Pancreas (tissue), 10 donors: ENCODE results near the gene HIP1R. TPM values are rescaled to one million over a fixed set of nuclear protein-coding genes. Genes with fewer than 3 reads are reported as not detected.

Experiments used
- ATAC-seq, 4 donors: fragments of 200-7000 bp; cut with Tn5 transposase; one replicate each; pipeline versions ENCODE4 v1.8.0 to v1.9.1; 2020; ENCODE audit warnings: mild to moderate bottlenecking in 4 of 4, moderate library complexity in 4 of 4
- DNase-seq, 6 donors: peaks; one replicate each; pipeline ENCODE4 v3.0.0-alpha.2; 2020
- FAIRE-seq: peaks from 2 replicates; lab custom pipeline; 2012; peaks lifted over from hg19 to GRCh38; lab: Jason Lieb, UNC
- H3K27ac ChIP-seq, 4 donors: fragments of 200-600 bp; sonication (generic); 1 replicate in 3 of 4; 2 replicates in 1 of 4; pipeline versions ENCODE4 v1.5.0 to v1.8.0; 2020
- H3K27me3 ChIP-seq, 4 donors: fragments of 200-600 bp; one replicate each; pipeline ENCODE4 v1.8.0; 2021
- H3K36me3 ChIP-seq, 3 donors: fragments of 200-600 bp; sonication (generic) in 1 of 3; one replicate each; pipeline versions ENCODE4 v1.5.0 to v1.8.0; 2020 to 2021
- H3K4me1 ChIP-seq, 3 donors: fragments of 200-600 bp; one replicate each; pipeline ENCODE4 v1.8.0; 2021
- H3K4me3 ChIP-seq, 4 donors: fragments of 200-600 bp; sonication (generic) in 2 of 4; one replicate each; pipeline versions ENCODE4 v1.5.0 to v1.8.0; 2020 to 2021
- H3K9me3 ChIP-seq, 4 donors: fragments of 200-600 bp; one replicate each; pipeline ENCODE4 v1.8.0; 2021
- CTCF ChIP-seq, 4 donors: fragments of 200-600 bp; sonication (generic) in 3 of 4; IDR thresholded peaks; one replicate each; pipeline versions ENCODE4 v1.5.0 to v1.8.0; 2021; ENCODE audit warnings: antibody characterized with exemption in 4 of 4
- WGBS, 2 donors: extraction: QIAGEN DNeasy Blood & Tissue Kit; methylation state at CpG; one replicate each; pipeline ENCODE4 v1.1.7; 2013; 5-methylcytosine and 5-hydroxymethylcytosine counted together
- intact Hi-C, 3 donors: fragments of 100-400 bp; cut with DNase I; formaldehyde crosslinking; loops; one replicate each; pipeline versions ENCODE4 v1.11.1 to v1.14.2; 2022
- polyA plus RNA-seq, 2 donors: library from polyadenylated mRNA; stranded (reverse); fragments of 200-250 nt; gene quantifications; one replicate each; pipeline ENCODE4 v1.2.3, GENCODE V29; 2013
- total RNA-seq, 6 donors: library from RNA; stranded (reverse); fragmentation: NEBNext Ultra II Directional in 4 of 6; extraction: Animal tissue kit (Norgen Biotek cat#: 25700) in 4 of 6; gene quantifications; one replicate each; pipeline versions ENCODE4 v1.2.1 to v1.2.4, GENCODE V29; 2021 to 2023
- donor health status: healthy with polysubstance abuse.
- donor health status: DM: no; HTN: no; CAD: no; lungs with moderate emphysema.
- donor health status: DM: no; HTN: no; CAD: no.
- donor health status: control.
- donor health status: control.
- donor health status: Bipolar disorder and iron deficiency.
- donor health status: DM: yes; HTN: yes; CAD: no.
- donor health status: DM: no; HTN: no; CAD: no.
- donor health status: DM: no; HTN: no; CAD: no.
- donor health status: DM: yes; HTN: yes; CAD: no.

The HIP1R gene
- 10 to 100 TPM; 41.0 to 96.3 (median 47.9) TPM for total RNA-seq
- 100 to 1,000 TPM; 158 to 206 TPM for polyA plus RNA-seq

- Histone ChIP-seq H3K27ac (peak within 1 kb of the TSS; percentile 57 to 93 (median 79)), H3K4me1 (peaks cover 19 to 32% (median 30%) of the 10 kb centered on the region in 3 donors), H3K27me3 (no peaks in the 10 kb centered on the region), H3K9me3 (no peaks in the 10 kb centered on the region), H3K36me3 (no peaks in the 10 kb centered on the region), H3K4me3 (peak within 1 kb of the TSS; percentile 46 to 89 (median 68))
- DNase-seq, result peak in 5 of 6 donors; percentile 61 to 88 (median 76)
- FAIRE-seq, result no peak
- WGBS, 2 donors, result 1 to 4% methylated on average over 14 to 85 of the region's 85 CpGs
- intact Hi-C loops, result no loop called here
- peak; percentile 40 to 66 (median 46) for ATAC-seq
- TF ChIP-seq CTCF (IDR thresholded peaks at IDR 0.05), result no peak
These were observed at the start of gene HIP1R for GRCh38 chr12:122834921-122835749. Gene HIP1R, plus strand, starts transcription at chr12:122835457. Its CDS starts 94 bp downstream, at chr12:122835551.

- no peaks in the 10 kb centered on the region for H3K36me3 ChIP-seq
- no peak overlapping the region for H3K27ac ChIP-seq
- DNase-seq, result no peak
- no peaks in the 10 kb centered on the region for H3K4me1 ChIP-seq
- no peaks in the 10 kb centered on the region for H3K27me3 ChIP-seq
- TF ChIP-seq CTCF (IDR thresholded peaks at IDR 0.05), result no peak
- FAIRE-seq, result no peak
- no peak overlapping the region for H3K4me3 ChIP-seq
- H3K9me3 ChIP-seq, result no peaks in the 10 kb centered on the region
- ATAC-seq, result no peak
- intact Hi-C loops, result loop anchor here in 1 of 3 donors (10.0 kb wide), 1 partner anchor 169 kb away; no protein-coding TSS in a partner anchor
- 82 to 87% methylated on average over 7 of the region's 7 CpGs for WGBS, 2 donors
These were observed 49.8 kb upstream of the HIP1R start for GRCh38 chr12:122785503-122785902.

- Histone ChIP-seq H3K4me1 (no peaks in the 10 kb centered on the region), H3K36me3 (no peaks in the 10 kb centered on the region), H3K27ac (no peak overlapping the region), H3K27me3 (no peaks in the 10 kb centered on the region), H3K4me3 (no peak overlapping the region), H3K9me3 (no peaks in the 10 kb centered on the region)
- FAIRE-seq (no peak), DNase-seq (no peak), ATAC-seq (no peak)
- WGBS, 2 donors, result 68 to 69% methylated on average over 4 of the region's 4 CpGs
- TF ChIP-seq CTCF (IDR thresholded peaks at IDR 0.05), result no peak
- intact Hi-C loops, result loop anchor here in 1 of 3 donors (10.0 kb wide), 1 partner anchor 166 kb away; no protein-coding TSS in a partner anchor
These were observed 46.9 kb upstream of the HIP1R start for GRCh38 chr12:122788387-122788786.

- FAIRE-seq, result no peak
- intact Hi-C loops, result loop anchor here in 2 of 3 donors (10.0 kb wide), 2 partner anchors 55 to 165 kb away; no protein-coding TSS in a partner anchor
- WGBS, 2 donors, result 75 to 80% methylated on average over 5 of the region's 5 CpGs
These were observed 45.6 kb upstream of the HIP1R start for GRCh38 chr12:122789637-122790036.

More at GRCh38 chr12:122789637-122790036, 45.6 kb upstream of the HIP1R start:
- DNase-seq (no peak), ATAC-seq (no peak)
- no peak overlapping the region for H3K4me3 ChIP-seq
- H3K9me3 ChIP-seq, result no peaks in the 10 kb centered on the region
- H3K4me1 ChIP-seq, result no peaks in the 10 kb centered on the region
- no peaks in the 10 kb centered on the region for H3K36me3 ChIP-seq
- no peak for TF ChIP-seq CTCF (IDR thresholded peaks at IDR 0.05)
- no peak overlapping the region for H3K27ac ChIP-seq
- no peaks in the 10 kb centered on the region for H3K27me3 ChIP-seq
